HepG2 (cell line): ENCODE data around the gene SP6. TPM values are rescaled to one million over a fixed set of nuclear protein-coding genes. Genes with fewer than 3 reads are reported as not detected.

Source experiments
- AKAP8 ChIP-seq: sonication (generic); formaldehyde crosslinking; IDR thresholded peaks from 2 replicates; pipeline ENCODE4 v1.5.1; 2020; ENCODE audit warnings: mild to moderate bottlenecking, missing genetic modification reagents
- ARID3A ChIP-seq: IDR thresholded peaks from 2 replicates; pipeline ENCODE4 v1.6.1; 2012; ENCODE audit warnings: low read depth, low read length, improper control_type of control experiment
- BHLHE40 ChIP-seq: IDR thresholded peaks from 2 replicates; pipeline ENCODE4 v1.6.1; 2011; ENCODE audit warnings: low read length, improper control_type of control experiment
- DZIP1 ChIP-seq: sonication (generic); formaldehyde crosslinking; IDR thresholded peaks from 2 replicates; pipeline ENCODE4 v1.5.0; 2020; ENCODE audit warnings: mild to moderate bottlenecking, missing genetic modification reagents
- FOXJ3 ChIP-seq: sonication (generic); formaldehyde crosslinking; IDR thresholded peaks from 2 replicates; pipeline ENCODE4 v1.4.0; 2020; ENCODE audit warnings: missing genetic modification reagents, mild to moderate bottlenecking, borderline replicate concordance
- GATAD2A ChIP-seq: IDR thresholded peaks from 2 replicates; pipeline ENCODE4 v1.6.1; 2016
- KAT7 ChIP-seq: IDR thresholded peaks from 2 replicates; pipeline ENCODE4 v1.6.1; 2018; ENCODE audit warnings: borderline replicate concordance, missing compliant biosample characterization
- KLF16 ChIP-seq, 2 experiments: sonication (generic) in 1 of 2; formaldehyde crosslinking in 1 of 2; IDR thresholded peaks; 2 replicates each; pipeline versions ENCODE4 v1.6.1 to v1.8.0; 2016 to 2023; ENCODE audit warnings: missing genetic modification reagents in 2 of 2, missing compliant biosample characterization in 1 of 2
- PAX8 ChIP-seq: sonication (generic); formaldehyde crosslinking; IDR thresholded peaks from 2 replicates; pipeline ENCODE4 v1.8.0; 2022; ENCODE audit warnings: mild to moderate bottlenecking, missing genetic modification reagents, borderline replicate concordance
- RFXANK ChIP-seq: IDR thresholded peaks from 2 replicates; pipeline ENCODE4 v1.6.1; 2016
- SAFB2 ChIP-seq: sonication (generic); formaldehyde crosslinking; IDR thresholded peaks from 2 replicates; pipeline ENCODE4 v1.5.1; 2020; ENCODE audit warnings: missing genetic modification reagents, low read depth, mild to moderate bottlenecking, borderline replicate concordance
- YY1 ChIP-seq: IDR thresholded peaks from 2 replicates; pipeline ENCODE4 v1.6.1; 2011; ENCODE audit warnings: low read length, low read depth, moderate library complexity, mild to moderate bottlenecking; ENCODE audit not compliant: insufficient read depth, insufficient replicate concordance
- ZNF263 ChIP-seq: sonication (generic); formaldehyde crosslinking; IDR thresholded peaks from 2 replicates; pipeline ENCODE4 v1.4.0; 2020; ENCODE audit warnings: missing genetic modification reagents
- ZNF318 ChIP-seq: sonication (generic); formaldehyde crosslinking; IDR thresholded peaks from 2 replicates; pipeline ENCODE4 v1.4.0; 2020; ENCODE audit warnings: mild to moderate bottlenecking, missing genetic modification reagents
- ZNF724P ChIP-seq: sonication (generic); formaldehyde crosslinking; IDR thresholded peaks from 2 replicates; pipeline ENCODE4 v1.8.0; 2022; ENCODE audit warnings: missing genetic modification reagents, borderline replicate concordance
- polyA plus RNA-seq, 8 experiments: library from polyadenylated mRNA; depleted of rRNA in 3 of 8; stranded (reverse) in 7 of 8; unstranded in 1 of 8; fragments of >200 nt; fragmentation: Illumina TruSeq in 4 of 8; extraction: Trizol in 4 of 8; gene quantifications; 2 replicates each; pipeline versions ENCODE4 v1.2.1 to v1.2.3, GENCODE V29; 2011 to 2016; ENCODE audit warnings: low read depth in 4 of 8, missing spikeins in 1 of 8, mixed read lengths in 1 of 8; ENCODE audit not compliant: insufficient read depth in 1 of 8
- total RNA-seq, 5 experiments: library from RNA; depleted of rRNA; stranded (reverse); fragments of >200 nt; fragmentation: Illumina TruSeq; extraction: Trizol; gene quantifications; 2 replicates each; pipeline ENCODE4 v1.2.3, GENCODE V29; 2016; ENCODE audit warnings: low read depth in 1 of 5

SP6 gene
- total and polyA plus RNA-seq, 2 of the 13 experiments (the other 11 are each of a cell fraction or from before 2014, with no cell fraction given), result 0.07 TPM

- TF ChIP-seq YY1, result peak; percentile 94
- peak; percentile 55; the same call in 1 of the 2 replicates for TF ChIP-seq ZNF263
- TF ChIP-seq SAFB2, result peak; percentile 88
- peak; percentile 33; the same call in 1 of the 2 replicates for TF ChIP-seq RFXANK (CRISPR knock-in tag)
- peak; percentile 55; the same call in 1 of the 2 replicates for TF ChIP-seq GATAD2A (CRISPR knock-in tag)
- peak; percentile 64; the same call in 1 of the 2 replicates for TF ChIP-seq FOXJ3
- no peak for TF ChIP-seq KAT7 (CRISPR knock-in tag)
- peak in 1 of 2 experiments; percentile 96; a peak in 2 of 4 replicates for TF ChIP-seq KLF16 (CRISPR knock-in tag; IDR thresholded peaks at IDR 0.05)
- TF ChIP-seq ARID3A, result 0 out of 2 replicates have a peak, but pooled peaks have one; percentile 22
- TF ChIP-seq AKAP8 (CRISPR knock-in tag), result peak; percentile 86; the same call in 1 of the 2 replicates
- peak; percentile 12; the same call in 1 of the 2 replicates for TF ChIP-seq BHLHE40
- no peak for TF ChIP-seq ZNF318 (CRISPR knock-in tag)
- TF ChIP-seq DZIP1 (CRISPR knock-in tag), result 0 out of 2 replicates have a peak, but pooled peaks have one; percentile 32
- TF ChIP-seq ZNF724P (CRISPR knock-in tag), result no peak
- no peak for TF ChIP-seq PAX8 (CRISPR knock-in tag)
Measured at GRCh38 chr17:47831003-47831933, 19.7 kb downstream of the SP6 start, which contains the start of the genes LRRC46 and MRPL10 (continued).
